ENCODE measurements around the gene SGTB.

The SGTB gene

GRCh38 chr5:65721050-65721719 is 724 bp downstream of the SGTB start:
- peak overlapping the region; percentile 100 for H3K4me3 ChIP-seq
- H3K27ac ChIP-seq = peak overlapping the region; percentile 72 to 88
- peak; percentile 80 for DNase-seq (ENCODE audit: low spot score)
- TF ChIP-seq, protein P1, sequence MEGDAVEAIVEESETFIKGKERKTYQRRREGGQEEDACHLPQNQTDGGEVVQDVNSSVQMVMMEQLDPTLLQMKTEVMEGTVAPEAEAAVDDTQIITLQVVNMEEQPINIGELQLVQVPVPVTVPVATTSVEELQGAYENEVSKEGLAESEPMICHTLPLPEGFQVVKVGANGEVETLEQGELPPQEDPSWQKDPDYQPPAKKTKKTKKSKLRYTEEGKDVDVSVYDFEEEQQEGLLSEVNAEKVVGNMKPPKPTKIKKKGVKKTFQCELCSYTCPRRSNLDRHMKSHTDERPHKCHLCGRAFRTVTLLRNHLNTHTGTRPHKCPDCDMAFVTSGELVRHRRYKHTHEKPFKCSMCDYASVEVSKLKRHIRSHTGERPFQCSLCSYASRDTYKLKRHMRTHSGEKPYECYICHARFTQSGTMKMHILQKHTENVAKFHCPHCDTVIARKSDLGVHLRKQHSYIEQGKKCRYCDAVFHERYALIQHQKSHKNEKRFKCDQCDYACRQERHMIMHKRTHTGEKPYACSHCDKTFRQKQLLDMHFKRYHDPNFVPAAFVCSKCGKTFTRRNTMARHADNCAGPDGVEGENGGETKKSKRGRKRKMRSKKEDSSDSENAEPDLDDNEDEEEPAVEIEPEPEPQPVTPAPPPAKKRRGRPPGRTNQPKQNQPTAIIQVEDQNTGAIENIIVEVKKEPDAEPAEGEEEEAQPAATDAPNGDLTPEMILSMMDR (IDR thresholded peaks at IDR 0.05) = no peak

DNA sequence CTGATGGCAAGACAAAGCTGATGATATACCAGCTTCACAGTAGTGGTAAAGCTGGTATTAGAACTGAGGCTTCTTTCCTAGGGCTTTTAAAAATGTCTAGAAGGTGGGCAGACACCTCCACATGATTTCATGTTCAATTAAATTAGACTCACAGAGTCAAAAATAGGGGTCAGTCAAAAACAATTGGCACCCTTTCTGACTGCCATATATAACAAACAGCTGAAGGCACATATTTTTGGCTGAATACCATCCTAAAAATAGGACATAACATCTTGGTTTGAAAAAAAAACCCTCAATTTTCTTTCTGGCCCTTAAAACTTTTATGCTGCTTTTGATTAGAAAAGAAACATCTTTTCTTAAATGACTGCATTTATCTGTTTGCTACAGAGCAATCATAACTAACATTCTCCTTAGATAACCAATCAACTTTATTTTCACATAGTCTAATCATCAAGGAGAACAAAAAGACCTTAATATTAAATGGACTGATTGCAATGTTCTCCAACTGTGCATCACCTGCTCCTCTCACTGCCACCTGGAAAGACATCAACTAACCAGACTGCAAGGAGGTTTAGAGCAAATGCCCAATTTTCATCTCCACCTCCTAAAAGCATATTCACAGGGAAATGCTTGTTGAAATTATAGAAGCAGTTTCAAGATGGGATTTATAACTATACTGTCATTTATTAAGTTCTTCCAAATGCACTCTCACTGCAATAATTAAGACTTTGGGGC is 3.2 kb downstream of the SGTB start:
- no peak for DNase-seq (ENCODE audit: low spot score)
- TF ChIP-seq, protein P1 (IDR thresholded peaks at IDR 0.05) = no peak
- no peak overlapping the region for H3K4me3 ChIP-seq
- no peak overlapping the region for H3K27ac ChIP-seq

DNA sequence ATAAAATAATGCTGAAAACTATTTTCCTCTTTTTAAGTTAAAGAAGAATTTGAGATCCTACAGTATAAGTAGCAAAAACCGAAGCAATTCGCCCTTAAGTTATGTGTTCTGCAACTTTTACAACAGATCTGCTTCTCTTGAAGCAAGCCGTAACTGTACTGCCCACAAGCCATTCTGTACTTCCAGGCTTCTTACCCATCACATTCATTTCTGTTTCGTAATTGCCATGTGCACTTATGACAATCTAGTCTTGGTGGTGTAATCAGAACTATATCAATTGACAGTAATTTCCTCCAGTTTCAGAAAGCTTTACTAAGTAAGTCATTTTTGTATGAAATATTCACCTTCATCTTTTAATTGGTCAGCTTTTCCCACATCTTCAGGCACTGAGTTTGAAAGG is 13.8 kb downstream of the SGTB start:
- no peak for DNase-seq (ENCODE audit: low spot score)
- no peak overlapping the region for H3K27ac ChIP-seq
- TF ChIP-seq, protein P1 (IDR thresholded peaks at IDR 0.05) = no peak
- no peak overlapping the region for H3K4me3 ChIP-seq

DNA sequence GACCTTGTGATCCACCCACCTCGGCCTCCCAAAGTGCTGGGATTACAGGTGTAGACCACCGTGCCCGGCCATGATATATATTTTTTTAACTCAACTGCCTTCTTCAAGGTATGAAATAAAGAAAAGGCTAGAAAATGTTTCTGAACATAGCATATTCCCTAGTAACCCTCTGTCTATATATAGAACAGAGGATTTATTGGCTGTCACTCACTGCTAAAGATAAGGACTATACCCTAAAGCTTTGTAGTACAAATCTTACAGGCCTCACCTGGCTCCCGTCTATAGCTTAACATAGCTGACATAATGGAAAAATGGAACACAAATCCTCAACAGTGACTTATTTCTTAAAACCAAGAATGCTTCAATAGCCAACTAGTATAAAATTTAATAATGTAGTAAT is 14.2 kb downstream of the SGTB start:
- no peak for DNase-seq (ENCODE audit: low spot score)
- H3K4me3 ChIP-seq = no peak overlapping the region
- no peak overlapping the region for H3K27ac ChIP-seq
- TF ChIP-seq, protein P1 (IDR thresholded peaks at IDR 0.05) = no peak

GRCh38 chr5:65704621-65705239 is 17.2 kb downstream of the SGTB start:
- no peak for DNase-seq (ENCODE audit: low spot score)
- H3K4me3 ChIP-seq = no peak overlapping the region
- H3K27ac ChIP-seq = no peak overlapping the region
- TF ChIP-seq, protein P1 (IDR thresholded peaks at IDR 0.05) = no peak

GRCh38 chr5:65702036-65702435 is 19.9 kb downstream of the SGTB start:
- H3K27ac ChIP-seq = no peak overlapping the region
- TF ChIP-seq, protein P1 (IDR thresholded peaks at IDR 0.05) = no peak

More at GRCh38 chr5:65702036-65702435, 19.9 kb downstream of the SGTB start:
- DNase-seq (ENCODE audit: low spot score) = no peak
- no peak overlapping the region for H3K4me3 ChIP-seq

Data from coronary artery (tissue), 2 donors.